SIG-M5 (cell line): ENCODE data around the gene SHISA9.

Source experiments
- DNase-seq: peaks from one replicate; lab custom pipeline; 2025; lab: John Stamatoyannopoulos, UW

SHISA9 gene

GRCh38 chr16:13076878-13077277 is 175.5 kb downstream of the SHISA9 start:
- no peak for DNase-seq

- no peak for DNase-seq
These were observed 176.4 kb downstream of the SHISA9 start for GRCh38 chr16:13077816-13078215.

- no peak for DNase-seq
These were observed 179.1 kb downstream of the SHISA9 start for GRCh38 chr16:13080531-13080930.

GRCh38 chr16:13081825-13082331 is 180.5 kb downstream of the SHISA9 start:
- no peak for DNase-seq

- no peak for DNase-seq
These were observed 182.3 kb downstream of the SHISA9 start for GRCh38 chr16:13083681-13084080.

GRCh38 chr16:13084331-13084730 is 182.9 kb downstream of the SHISA9 start:
- DNase-seq: no peak

GRCh38 chr16:13093661-13094060 is 192.3 kb downstream of the SHISA9 start:
- DNase-seq: no peak

GRCh38 chr16:13095061-13095460 is 193.7 kb downstream of the SHISA9 start:
- DNase-seq: no peak

- no peak for DNase-seq
These were observed 197.1 kb downstream of the SHISA9 start for GRCh38 chr16:13098536-13098935.

GRCh38 chr16:13099822-13100221 is 198.4 kb downstream of the SHISA9 start:
- DNase-seq: no peak

- DNase-seq: no peak
These were observed 199.6 kb downstream of the SHISA9 start for GRCh38 chr16:13100970-13101369.

- no peak for DNase-seq
These were observed 200.4 kb downstream of the SHISA9 start for GRCh38 chr16:13101828-13102227.

- no peak for DNase-seq
These were observed 201.0 kb downstream of the SHISA9 start for GRCh38 chr16:13102401-13102800.

- no peak for DNase-seq
These were observed 202.6 kb downstream of the SHISA9 start for GRCh38 chr16:13103831-13104530.

GRCh38 chr16:13104772-13105171 is 203.4 kb downstream of the SHISA9 start:
- no peak for DNase-seq

- no peak for DNase-seq
These were observed 204.0 kb downstream of the SHISA9 start for GRCh38 chr16:13105427-13105826.

GRCh38 chr16:13106464-13106863 is 205.1 kb downstream of the SHISA9 start:
- no peak for DNase-seq

GRCh38 chr16:13108126-13108525 is 206.7 kb downstream of the SHISA9 start:
- DNase-seq: no peak

GRCh38 chr16:13109171-13109570 is 207.8 kb downstream of the SHISA9 start:
- DNase-seq: no peak

- DNase-seq: no peak
These were observed 208.9 kb downstream of the SHISA9 start for GRCh38 chr16:13110124-13110796.

GRCh38 chr16:13111747-13112146 is 210.3 kb downstream of the SHISA9 start:
- DNase-seq: no peak

GRCh38 chr16:13113741-13114140 is 212.3 kb downstream of the SHISA9 start:
- DNase-seq: no peak

GRCh38 chr16:13118091-13118490 is 216.7 kb downstream of the SHISA9 start:
- DNase-seq: no peak

- no peak for DNase-seq
These were observed 218.7 kb downstream of the SHISA9 start for GRCh38 chr16:13120091-13120490.
